Measurements from ENCODE around the gene CALCOCO2.

CALCOCO2 gene

DNA sequence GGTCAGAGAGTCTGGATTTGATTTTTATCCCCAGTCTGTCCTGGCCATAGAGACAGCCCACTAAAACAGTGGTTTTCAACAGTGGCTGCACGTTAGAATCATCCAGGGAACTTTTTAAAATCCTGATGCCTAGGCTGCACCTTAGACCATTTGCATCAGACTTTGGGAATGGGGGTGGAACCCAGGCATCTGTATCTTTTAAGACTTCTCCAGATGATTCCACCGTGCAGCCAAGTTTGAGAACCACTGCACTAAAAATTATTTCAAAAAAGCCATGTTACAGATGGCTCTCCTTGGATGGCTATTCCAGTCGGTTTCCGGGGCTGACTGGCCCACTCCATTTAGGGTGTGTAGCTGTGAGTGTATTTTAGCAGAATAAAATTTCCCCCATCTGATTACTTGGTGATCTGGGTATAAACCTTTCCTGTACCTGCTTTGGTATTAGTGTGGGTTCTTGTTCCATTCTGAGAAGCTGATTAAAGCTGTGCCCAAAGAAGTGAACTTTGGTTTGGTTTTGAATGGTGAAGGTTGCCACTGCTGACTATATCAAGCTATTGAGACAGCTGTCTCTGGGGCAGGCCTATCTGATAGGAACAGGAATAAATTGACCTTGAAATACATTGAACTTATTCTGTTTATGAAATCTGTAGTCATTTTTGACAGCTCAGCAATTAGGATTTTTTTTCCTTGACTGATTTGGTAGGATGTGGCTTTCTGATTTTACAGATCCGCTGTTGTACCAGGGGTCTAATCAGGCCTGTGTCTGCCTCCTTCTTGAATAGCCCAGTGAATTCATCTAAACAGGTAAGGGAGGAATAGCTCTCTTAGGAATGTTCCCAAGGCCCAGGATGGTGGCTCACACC, 63.0 kb downstream of the CALCOCO2 start:
- TF ChIP-seq, protein P1, sequence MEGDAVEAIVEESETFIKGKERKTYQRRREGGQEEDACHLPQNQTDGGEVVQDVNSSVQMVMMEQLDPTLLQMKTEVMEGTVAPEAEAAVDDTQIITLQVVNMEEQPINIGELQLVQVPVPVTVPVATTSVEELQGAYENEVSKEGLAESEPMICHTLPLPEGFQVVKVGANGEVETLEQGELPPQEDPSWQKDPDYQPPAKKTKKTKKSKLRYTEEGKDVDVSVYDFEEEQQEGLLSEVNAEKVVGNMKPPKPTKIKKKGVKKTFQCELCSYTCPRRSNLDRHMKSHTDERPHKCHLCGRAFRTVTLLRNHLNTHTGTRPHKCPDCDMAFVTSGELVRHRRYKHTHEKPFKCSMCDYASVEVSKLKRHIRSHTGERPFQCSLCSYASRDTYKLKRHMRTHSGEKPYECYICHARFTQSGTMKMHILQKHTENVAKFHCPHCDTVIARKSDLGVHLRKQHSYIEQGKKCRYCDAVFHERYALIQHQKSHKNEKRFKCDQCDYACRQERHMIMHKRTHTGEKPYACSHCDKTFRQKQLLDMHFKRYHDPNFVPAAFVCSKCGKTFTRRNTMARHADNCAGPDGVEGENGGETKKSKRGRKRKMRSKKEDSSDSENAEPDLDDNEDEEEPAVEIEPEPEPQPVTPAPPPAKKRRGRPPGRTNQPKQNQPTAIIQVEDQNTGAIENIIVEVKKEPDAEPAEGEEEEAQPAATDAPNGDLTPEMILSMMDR (conservative IDR thresholded peaks at IDR 0.05; ENCODE audit: low read depth, low read length): no peak
- peak overlapping the region; percentile 98 for H3K4me3 ChIP-seq (ENCODE audit: low read length)
- no peak for DNase-seq (ENCODE audit: low read depth)

DNA sequence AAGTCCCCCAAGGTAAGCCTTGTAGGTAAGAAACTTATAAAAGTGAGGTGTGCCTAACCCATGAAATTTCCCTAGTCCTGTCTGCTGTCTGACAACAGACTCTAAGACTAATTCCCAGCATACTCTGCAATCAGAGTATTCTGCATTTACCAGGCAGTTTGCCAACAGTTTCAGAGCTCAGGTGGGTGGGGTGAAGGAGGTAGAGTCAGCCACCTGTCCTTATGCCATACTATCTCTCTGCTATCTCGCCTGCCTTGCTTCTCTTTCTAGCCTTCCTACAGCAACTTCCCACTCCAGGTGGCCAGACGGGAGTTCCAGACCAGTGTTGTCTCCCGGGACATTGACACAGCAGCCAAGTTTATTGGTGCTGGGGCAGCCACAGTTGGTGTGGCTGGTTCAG, 64.1 kb downstream of the CALCOCO2 start:
- no peak overlapping the region for H3K4me3 ChIP-seq (ENCODE audit: low read length)
- DNase-seq (ENCODE audit: low read depth): no peak
- TF ChIP-seq, protein P1 (conservative IDR thresholded peaks at IDR 0.05; ENCODE audit: low read depth, low read length): no peak

DNA sequence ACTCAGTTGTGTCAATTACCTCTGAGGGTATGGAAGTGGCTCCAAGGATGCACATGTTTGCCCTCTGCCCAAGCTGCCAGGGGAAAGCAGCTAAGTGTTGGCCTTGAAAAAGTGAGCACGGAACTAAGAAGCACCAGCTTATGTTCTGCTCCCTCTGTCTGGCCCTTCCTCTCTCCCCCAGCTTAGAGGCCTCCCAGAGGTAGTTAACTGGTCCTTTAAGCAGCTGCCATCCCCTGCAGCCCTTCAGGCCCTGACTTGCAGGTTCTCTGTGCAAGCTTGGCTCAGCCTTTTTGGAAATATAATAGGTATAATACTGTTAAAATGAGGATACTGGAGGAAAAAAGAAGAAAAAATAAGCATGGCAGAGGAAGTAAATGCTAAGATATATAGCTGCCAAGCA, 70.4 kb downstream of the CALCOCO2 start:
- no peak for DNase-seq (ENCODE audit: low read depth)
- no peak overlapping the region for H3K4me3 ChIP-seq (ENCODE audit: low read length)
- TF ChIP-seq, protein P1 (conservative IDR thresholded peaks at IDR 0.05; ENCODE audit: low read depth, low read length): no peak

DNA sequence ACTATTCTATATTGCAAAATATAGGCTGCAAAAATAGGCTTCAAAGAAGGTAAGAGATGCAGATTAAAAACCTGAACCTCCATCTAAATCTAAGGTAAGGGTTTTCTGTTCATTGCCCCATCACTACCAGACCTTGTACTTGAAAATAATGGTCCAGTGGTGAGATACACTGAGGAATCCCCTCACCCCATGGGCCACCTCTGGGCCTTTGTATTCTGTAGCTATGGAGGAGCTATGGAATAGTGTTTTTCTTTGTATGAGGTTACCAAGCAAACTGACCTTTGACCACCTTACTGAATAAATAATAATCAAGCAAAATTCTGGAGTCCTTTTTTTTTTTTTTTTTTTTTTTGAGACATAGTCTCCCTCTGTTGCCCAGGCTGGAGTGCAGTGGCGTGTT, 72.6 kb downstream of the CALCOCO2 start:
- TF ChIP-seq, protein P1 (conservative IDR thresholded peaks at IDR 0.05; ENCODE audit: low read depth, low read length): no peak
- no peak overlapping the region for H3K4me3 ChIP-seq (ENCODE audit: low read length)
- no peak for DNase-seq (ENCODE audit: low read depth)

DNA sequence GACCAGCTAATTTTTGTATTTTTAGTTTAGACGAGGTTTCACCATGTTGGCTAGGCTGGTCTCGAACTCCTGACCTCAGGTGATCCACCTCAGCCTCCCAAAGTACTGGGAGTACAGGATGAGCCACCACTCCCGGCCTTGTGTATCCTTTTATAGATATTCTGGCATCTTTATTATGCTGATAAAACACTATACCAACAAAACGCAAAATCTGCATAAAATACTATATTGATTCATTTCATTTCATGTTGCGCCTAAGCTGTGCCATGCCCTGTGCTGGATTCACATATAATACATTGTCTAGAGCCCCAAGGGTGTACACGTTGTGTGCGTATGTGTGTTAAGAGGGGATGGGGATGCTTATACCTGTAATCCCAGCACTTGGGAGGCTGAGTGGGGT, 73.6 kb downstream of the CALCOCO2 start:
- H3K4me3 ChIP-seq (ENCODE audit: low read length): no peak overlapping the region
- DNase-seq (ENCODE audit: low read depth): no peak
- TF ChIP-seq, protein P1 (conservative IDR thresholded peaks at IDR 0.05; ENCODE audit: low read depth, low read length): no peak

DNA sequence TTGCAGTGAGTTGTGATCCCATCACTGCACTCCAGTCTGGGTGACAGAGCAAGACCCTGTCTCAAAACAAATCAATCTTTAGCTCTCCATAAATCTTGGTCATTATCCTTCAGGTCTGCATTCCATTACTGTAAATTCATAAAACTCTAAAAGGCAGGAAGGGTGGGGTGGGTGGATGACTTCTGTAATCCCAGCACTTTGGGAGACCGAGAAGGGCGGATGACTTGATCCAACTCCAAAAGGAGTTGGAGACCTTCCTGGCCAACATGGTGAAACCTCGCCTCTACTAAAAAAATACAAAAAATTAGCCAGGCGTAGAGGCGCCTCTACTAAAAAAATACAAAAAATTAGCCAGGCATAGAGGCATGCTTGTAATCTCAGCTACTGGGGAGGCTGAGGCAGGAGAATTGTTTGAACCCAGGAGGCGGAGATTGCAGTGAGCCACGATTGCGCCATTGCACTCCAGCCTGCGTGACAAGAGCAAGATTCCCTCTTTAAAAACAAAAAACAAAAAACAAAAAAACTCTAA, 75.2 kb downstream of the CALCOCO2 start:
- no peak overlapping the region for H3K4me3 ChIP-seq (ENCODE audit: low read length)
- TF ChIP-seq, protein P1 (conservative IDR thresholded peaks at IDR 0.05; ENCODE audit: low read depth, low read length): no peak
- DNase-seq (ENCODE audit: low read depth): no peak

DNA sequence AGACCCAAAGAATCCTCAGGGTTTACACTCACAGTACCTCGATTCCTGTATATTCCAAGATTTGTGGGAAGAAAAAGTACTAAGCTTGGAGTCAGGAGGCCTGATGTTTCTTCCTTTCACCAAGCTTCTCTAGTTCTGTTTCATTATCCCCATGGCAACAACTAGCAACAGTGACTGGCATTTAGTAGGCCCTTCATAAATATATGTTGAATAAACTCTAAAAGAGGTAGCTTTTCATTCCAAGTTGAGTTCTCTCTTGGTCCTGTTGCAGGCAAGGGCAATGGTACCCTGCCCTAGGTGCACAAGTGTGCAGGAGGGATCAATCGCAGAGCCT, 76.8 kb downstream of the CALCOCO2 start:
- TF ChIP-seq, protein P1 (conservative IDR thresholded peaks at IDR 0.05; ENCODE audit: low read depth, low read length): no peak
- peak; percentile 46 for DNase-seq (ENCODE audit: low read depth)
- H3K4me3 ChIP-seq (ENCODE audit: low read length): peak overlapping the region; percentile 57

Measured in retinal pigment epithelial cell (primary cell).